Gastrocnemius medialis (tissue), 4 donors: Measurements from ENCODE around the gene NCK2. TPM values are rescaled to one million over a fixed set of nuclear protein-coding genes. Genes with fewer than 3 reads are reported as not detected.

Source experiments
- ATAC-seq, 2 donors: fragments of 150-250 bp; one replicate each; pipeline ENCODE4 v1.9.1; 2016
- DNase-seq, 2 donors: peaks; one replicate each; pipeline ENCODE4 v3.0.0-alpha.2; 2019
- H3K27ac ChIP-seq, 4 donors: fragments of 200-600 bp; sonication (generic); 1 replicate in 1 of 4; 2 replicates in 3 of 4; pipeline ENCODE4 v1.5.1; 2016 to 2018; ENCODE audit warnings: mild to moderate bottlenecking in 2 of 4, moderate library complexity in 1 of 4
- H3K27me3 ChIP-seq, 3 donors: fragments of 200-600 bp; sonication (generic) in 2 of 3; 1 replicate in 1 of 3; 2 replicates in 2 of 3; pipeline versions ENCODE4 v1.5.1 to v1.6.0; 2016 to 2019; ENCODE audit warnings: mild to moderate bottlenecking in 1 of 3, moderate library complexity in 1 of 3
- H3K36me3 ChIP-seq, 2 donors: fragments of 200-600 bp; sonication (generic) in 1 of 2; one replicate each; pipeline ENCODE4 v1.5.1; 2017 to 2018
- H3K4me1 ChIP-seq, 2 donors: fragments of 200-600 bp; sonication (generic) in 1 of 2; one replicate each; pipeline ENCODE4 v1.5.1; 2016 to 2017; ENCODE audit warnings: mild to moderate bottlenecking in 2 of 2
- H3K4me3 ChIP-seq, 4 donors: fragments of 200-600 bp; sonication (generic) in 3 of 4; 1 replicate in 1 of 4; 2 replicates in 3 of 4; pipeline ENCODE4 v1.5.1; 2016 to 2019; ENCODE audit warnings: mild to moderate bottlenecking in 2 of 4
- H3K9me3 ChIP-seq, 3 donors: fragments of 200-600 bp; sonication (generic) in 2 of 3; 1 replicate in 1 of 3; 2 replicates in 2 of 3; pipeline ENCODE4 v1.5.1; 2016 to 2019
- CTCF ChIP-seq, 5 experiments: fragments of 450-650 bp in 3 of 5; fragments of 200-600 bp in 2 of 5; sonication (generic) in 2 of 5; IDR thresholded peaks in 4 of 5; conservative IDR thresholded peaks in 1 of 5; 1 replicate in 4 of 5; 2 replicates in 1 of 5; pipeline ENCODE4 v1.5.1; 2016 to 2019; ENCODE audit warnings: antibody characterized with exemption in 5 of 5, mild to moderate bottlenecking in 3 of 5, moderate library complexity in 3 of 5
- POLR2A ChIP-seq, 2 donors: fragments of 450-650 bp; IDR thresholded peaks; one replicate each; pipeline ENCODE4 v1.6.1; 2017; ENCODE audit warnings: antibody characterized with exemption in 2 of 2, mild to moderate bottlenecking in 2 of 2, moderate library complexity in 2 of 2
- in situ Hi-C, 4 donors: fragments of 200-750 bp; cut with MboI; loops; one replicate each; pipeline versions ENCODE4 v1.15.0 to v1.8.0; 2017; ENCODE audit warnings: low sequenced_read_pairs in 4 of 4
- intact Hi-C: fragments of 100-400 bp; cut with DNase I; formaldehyde crosslinking; loops from one replicate; pipeline ENCODE4 v1.15.1; 2023; ENCODE audit warnings: low total_unique reads
- total RNA-seq, 4 donors: library from RNA; depleted of rRNA; stranded (reverse); fragments of >200 nt; gene quantifications; one replicate each; pipeline versions ENCODE4 v1.1.0 to v1.2.3, GENCODE V29; 2016

Gene NCK2
- total RNA-seq, 4 donors from 2014 or later, result 46.7 to 86.1 (median 57.9) TPM

- Histone ChIP-seq H3K36me3 (no peaks in the 10 kb centered on the region), H3K27me3 (no peaks in the 10 kb centered on the region), H3K4me1 (peaks cover 12 to 27% of the 10 kb centered on the region in 2 donors), H3K4me3 (no peak overlapping the region), H3K27ac (no peak overlapping the region), H3K9me3 (no peaks in the 10 kb centered on the region)
- intact Hi-C loops (no loop called here), in situ Hi-C loops (no loop called here)
- TF ChIP-seq POLR2A (IDR thresholded peaks at IDR 0.05), result no peak
- no peak for TF ChIP-seq CTCF (IDR thresholded peaks at IDR 0.05 in 4 of 5, conservative IDR thresholded peaks at IDR 0.05 in 1 of 5)
- DNase-seq (no peak), ATAC-seq (no peak)
These were observed 91.6 kb downstream of the NCK2 start for GRCh38 chr2:105836341-105836740.

GRCh38 chr2:105836840-105837692 lies 92.4 kb downstream of the NCK2 start:
- H3K4me1 ChIP-seq, result peaks cover 16 to 30% of the 10 kb centered on the region in 2 donors
- no peak overlapping the region for H3K27ac ChIP-seq
- no peaks in the 10 kb centered on the region for H3K36me3 ChIP-seq
- H3K27me3 ChIP-seq, result no peaks in the 10 kb centered on the region
- no peaks in the 10 kb centered on the region for H3K9me3 ChIP-seq
- DNase-seq, result no peak
- no peak overlapping the region for H3K4me3 ChIP-seq
- TF ChIP-seq POLR2A (IDR thresholded peaks at IDR 0.05), result no peak
- TF ChIP-seq CTCF (IDR thresholded peaks at IDR 0.05 in 4 of 5, conservative IDR thresholded peaks at IDR 0.05 in 1 of 5), result no peak
- no peak for ATAC-seq
- intact Hi-C loops (no loop called here), in situ Hi-C loops (no loop called here)

GRCh38 chr2:105839793-105840192 lies 95.1 kb downstream of the NCK2 start:
- DNase-seq, result no peak

GRCh38 chr2:105840933-105841332 lies 96.2 kb downstream of the NCK2 start:
- Histone ChIP-seq H3K9me3 (no peaks in the 10 kb centered on the region), H3K36me3 (no peaks in the 10 kb centered on the region), H3K4me1 (peaks cover 16 to 40% of the 10 kb centered on the region in 2 donors), H3K27ac (no peak overlapping the region), H3K4me3 (no peak overlapping the region), H3K27me3 (no peaks in the 10 kb centered on the region)
- ATAC-seq (no peak), DNase-seq (no peak)
- no peak for TF ChIP-seq POLR2A (IDR thresholded peaks at IDR 0.05)
- TF ChIP-seq CTCF (IDR thresholded peaks at IDR 0.05 in 4 of 5, conservative IDR thresholded peaks at IDR 0.05 in 1 of 5), result no peak
- in situ Hi-C loops (no loop called here), intact Hi-C loops (no loop called here)

More at GRCh38 chr2:105839793-105840192, 95.1 kb downstream of the NCK2 start:
- TF ChIP-seq POLR2A (IDR thresholded peaks at IDR 0.05) (no peak), CTCF (IDR thresholded peaks at IDR 0.05 in 4 of 5, conservative IDR thresholded peaks at IDR 0.05 in 1 of 5) (no peak)
- Histone ChIP-seq H3K4me1 (peaks cover 16 to 40% of the 10 kb centered on the region in 2 donors), H3K27ac (no peak overlapping the region), H3K4me3 (no peak overlapping the region), H3K9me3 (no peaks in the 10 kb centered on the region), H3K36me3 (no peaks in the 10 kb centered on the region), H3K27me3 (no peaks in the 10 kb centered on the region)
- intact Hi-C loops, result no loop called here
- in situ Hi-C loops, result no loop called here
- ATAC-seq, result no peak
